HL-60 (cell line): ENCODE results near the gene ZNF76.
A peak's percentile ranks its signal among the peaks of the same experiment; 100 is the strongest.
"Not testable (repeated sequence)": the region's sequence is repeated elsewhere in the genome, so short reads cannot be mapped to it uniquely, and the experiment has no call there.

Experiments
- DNase-seq, 2 experiments: peaks; one replicate each; pipeline ENCODE4 v3.0.0-alpha.2; 2010 to 2020; ENCODE audit warnings: low read depth in 1 of 2, low spot score in 1 of 2
- H3K27ac ChIP-seq: fragments of 250-450 bp; sonication (Bioruptor Pico); replicated peaks from 2 replicates; pipeline ENCODE4 v1.5.1; 2020; ENCODE audit warnings: mild to moderate bottlenecking, moderate library complexity
- H3K27me3 ChIP-seq: fragments of 250-450 bp; sonication (Bioruptor Pico); 2 replicates; pipeline ENCODE4 v1.5.1; 2021; ENCODE audit warnings: mild to moderate bottlenecking, moderate library complexity; ENCODE audit not compliant: insufficient read depth, poor library complexity, severe bottlenecking
- H3K4me3 ChIP-seq: replicated peaks from 2 replicates; pipeline ENCODE4 v1.5.1; 2011; ENCODE audit warnings: mild to moderate bottlenecking, control low read depth, low read length; ENCODE audit not compliant: insufficient read depth
- GABPA ChIP-seq: IDR thresholded peaks from 2 replicates; pipeline ENCODE4 v1.6.1; 2012; ENCODE audit warnings: low read depth
- POLR2AphosphoS5 ChIP-seq: IDR thresholded peaks from 2 replicates; pipeline ENCODE4 v1.6.1; 2012; ENCODE audit warnings: low read depth
- SPI1 ChIP-seq: IDR thresholded peaks from 2 replicates; pipeline ENCODE4 v1.6.1; 2012; ENCODE audit warnings: low read depth, mild to moderate bottlenecking, borderline replicate concordance
- TF ChIP-seq, protein P1 (sequence below): IDR thresholded peaks from 2 replicates; pipeline ENCODE4 v1.6.1; 2012; ENCODE audit warnings: low read depth; ENCODE audit not compliant: insufficient replicate concordance
- TF ChIP-seq, protein P2 (sequence below): IDR thresholded peaks from one replicate; pipeline ENCODE4 v1.5.1; 2011; ENCODE audit warnings: low read length, control low read depth, inconsistent platforms; ENCODE audit not compliant: insufficient read depth

The ZNF76 gene

DNA sequence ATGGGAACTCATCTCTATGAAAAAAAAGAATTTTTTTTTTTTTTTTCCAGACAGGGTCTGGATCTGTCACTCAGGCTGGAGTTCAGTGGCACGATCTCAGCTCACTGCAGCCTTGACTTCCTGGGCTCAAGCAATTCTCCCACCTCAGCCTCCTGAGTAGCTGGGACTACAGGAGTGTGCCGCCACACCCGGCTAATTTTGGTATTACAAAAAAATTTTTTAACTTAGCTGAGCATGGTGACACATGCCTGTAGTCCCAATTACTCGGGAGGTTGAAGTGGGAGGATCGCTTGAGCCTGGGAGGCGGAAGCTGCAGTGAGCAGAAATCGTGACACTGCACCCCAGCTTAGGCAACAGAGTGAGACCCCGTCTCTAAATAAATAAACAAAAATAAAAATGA is 45.6 kb downstream of the ZNF76 start:
- TF ChIP-seq, protein P1, sequence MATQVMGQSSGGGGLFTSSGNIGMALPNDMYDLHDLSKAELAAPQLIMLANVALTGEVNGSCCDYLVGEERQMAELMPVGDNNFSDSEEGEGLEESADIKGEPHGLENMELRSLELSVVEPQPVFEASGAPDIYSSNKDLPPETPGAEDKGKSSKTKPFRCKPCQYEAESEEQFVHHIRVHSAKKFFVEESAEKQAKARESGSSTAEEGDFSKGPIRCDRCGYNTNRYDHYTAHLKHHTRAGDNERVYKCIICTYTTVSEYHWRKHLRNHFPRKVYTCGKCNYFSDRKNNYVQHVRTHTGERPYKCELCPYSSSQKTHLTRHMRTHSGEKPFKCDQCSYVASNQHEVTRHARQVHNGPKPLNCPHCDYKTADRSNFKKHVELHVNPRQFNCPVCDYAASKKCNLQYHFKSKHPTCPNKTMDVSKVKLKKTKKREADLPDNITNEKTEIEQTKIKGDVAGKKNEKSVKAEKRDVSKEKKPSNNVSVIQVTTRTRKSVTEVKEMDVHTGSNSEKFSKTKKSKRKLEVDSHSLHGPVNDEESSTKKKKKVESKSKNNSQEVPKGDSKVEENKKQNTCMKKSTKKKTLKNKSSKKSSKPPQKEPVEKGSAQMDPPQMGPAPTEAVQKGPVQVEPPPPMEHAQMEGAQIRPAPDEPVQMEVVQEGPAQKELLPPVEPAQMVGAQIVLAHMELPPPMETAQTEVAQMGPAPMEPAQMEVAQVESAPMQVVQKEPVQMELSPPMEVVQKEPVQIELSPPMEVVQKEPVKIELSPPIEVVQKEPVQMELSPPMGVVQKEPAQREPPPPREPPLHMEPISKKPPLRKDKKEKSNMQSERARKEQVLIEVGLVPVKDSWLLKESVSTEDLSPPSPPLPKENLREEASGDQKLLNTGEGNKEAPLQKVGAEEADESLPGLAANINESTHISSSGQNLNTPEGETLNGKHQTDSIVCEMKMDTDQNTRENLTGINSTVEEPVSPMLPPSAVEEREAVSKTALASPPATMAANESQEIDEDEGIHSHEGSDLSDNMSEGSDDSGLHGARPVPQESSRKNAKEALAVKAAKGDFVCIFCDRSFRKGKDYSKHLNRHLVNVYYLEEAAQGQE: no peak
- no peak for TF ChIP-seq POLR2AphosphoS5
- TF ChIP-seq GABPA: no peak
- TF ChIP-seq, protein P2, sequence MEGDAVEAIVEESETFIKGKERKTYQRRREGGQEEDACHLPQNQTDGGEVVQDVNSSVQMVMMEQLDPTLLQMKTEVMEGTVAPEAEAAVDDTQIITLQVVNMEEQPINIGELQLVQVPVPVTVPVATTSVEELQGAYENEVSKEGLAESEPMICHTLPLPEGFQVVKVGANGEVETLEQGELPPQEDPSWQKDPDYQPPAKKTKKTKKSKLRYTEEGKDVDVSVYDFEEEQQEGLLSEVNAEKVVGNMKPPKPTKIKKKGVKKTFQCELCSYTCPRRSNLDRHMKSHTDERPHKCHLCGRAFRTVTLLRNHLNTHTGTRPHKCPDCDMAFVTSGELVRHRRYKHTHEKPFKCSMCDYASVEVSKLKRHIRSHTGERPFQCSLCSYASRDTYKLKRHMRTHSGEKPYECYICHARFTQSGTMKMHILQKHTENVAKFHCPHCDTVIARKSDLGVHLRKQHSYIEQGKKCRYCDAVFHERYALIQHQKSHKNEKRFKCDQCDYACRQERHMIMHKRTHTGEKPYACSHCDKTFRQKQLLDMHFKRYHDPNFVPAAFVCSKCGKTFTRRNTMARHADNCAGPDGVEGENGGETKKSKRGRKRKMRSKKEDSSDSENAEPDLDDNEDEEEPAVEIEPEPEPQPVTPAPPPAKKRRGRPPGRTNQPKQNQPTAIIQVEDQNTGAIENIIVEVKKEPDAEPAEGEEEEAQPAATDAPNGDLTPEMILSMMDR: no peak
- TF ChIP-seq SPI1: no peak
- H3K27me3 ChIP-seq: no peaks in the 10 kb centered on the region
- H3K4me3 ChIP-seq: no peak overlapping the region
- no peak for DNase-seq
- H3K27ac ChIP-seq: no peak overlapping the region

DNA sequence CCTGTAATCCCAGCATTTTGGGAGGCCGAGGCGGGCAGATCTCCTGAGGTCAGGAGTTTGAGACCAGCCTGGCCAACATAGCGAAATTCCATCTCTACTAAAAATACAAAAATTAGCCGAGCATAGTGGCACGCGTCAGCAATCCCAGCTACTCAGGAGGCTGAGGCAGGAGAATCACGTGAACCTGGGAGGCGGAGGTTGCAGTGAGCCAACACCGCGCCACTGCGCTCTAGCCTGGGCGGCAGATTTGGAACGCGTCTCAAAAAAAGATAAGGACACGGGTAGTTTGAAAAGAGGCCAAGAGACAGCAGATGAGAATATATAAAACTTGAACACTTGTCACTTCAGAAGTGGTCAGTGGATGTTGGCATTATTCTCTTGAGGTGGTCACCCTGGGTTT is 47.6 kb downstream of the ZNF76 start:
- H3K4me3 ChIP-seq, H3K27ac ChIP-seq, DNase-seq, H3K27me3 ChIP-seq: not testable (repeated sequence)

DNA sequence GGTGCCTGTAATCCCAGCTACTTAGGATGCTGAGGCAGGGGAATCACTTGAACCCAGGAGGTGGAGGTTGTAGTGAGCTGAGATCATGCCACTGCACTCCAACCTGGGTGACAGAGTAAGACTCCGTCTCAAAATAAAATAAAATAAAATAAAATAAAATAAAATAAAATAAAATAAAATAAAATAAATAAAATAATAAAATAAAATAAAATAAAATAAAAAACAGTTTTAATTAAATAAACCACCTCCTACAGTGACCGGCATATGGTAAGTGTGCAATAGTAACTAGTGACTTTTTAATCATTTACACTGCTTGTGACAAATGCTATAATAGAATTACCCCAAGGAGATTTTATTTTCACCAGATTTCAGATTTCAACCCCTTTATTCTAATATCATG is 49.0 kb downstream of the ZNF76 start:
- not testable (repeated sequence) for H3K27me3 ChIP-seq, H3K27ac ChIP-seq, H3K4me3 ChIP-seq, DNase-seq

DNA sequence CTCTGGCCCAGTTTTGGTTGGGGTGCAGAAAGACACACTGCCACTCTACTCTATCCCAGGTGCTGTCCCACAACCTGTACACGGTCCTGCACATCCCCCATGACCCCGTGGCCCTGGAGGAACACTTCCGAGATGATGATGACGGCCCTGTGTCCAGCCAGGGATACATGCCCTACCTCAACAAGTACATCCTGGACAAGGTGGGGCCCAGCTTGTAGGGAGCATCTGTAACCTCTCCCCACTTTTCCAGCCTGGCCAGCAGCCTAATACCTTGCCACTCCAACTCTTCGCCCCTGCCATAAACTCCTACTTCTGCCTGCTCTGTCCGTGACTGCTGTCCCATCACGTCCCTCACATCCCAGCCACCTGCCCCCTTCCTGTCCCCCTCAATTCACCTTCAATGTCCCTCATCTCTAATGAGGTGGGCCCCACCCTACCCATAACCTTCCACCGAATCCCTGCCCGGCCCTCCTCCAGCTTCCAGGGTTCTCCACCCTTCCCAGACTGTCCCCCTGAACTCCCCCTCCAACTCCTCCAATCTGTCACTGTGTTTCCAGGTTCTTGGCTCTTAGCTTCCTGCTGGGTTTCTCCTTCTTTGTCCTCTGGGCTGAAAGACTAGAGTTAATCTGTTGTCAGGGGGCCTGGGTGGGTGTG is 50.2 kb downstream of the ZNF76 start:
- H3K4me3 ChIP-seq: no peak overlapping the region
- H3K27ac ChIP-seq: no peak overlapping the region
- TF ChIP-seq GABPA: no peak
- TF ChIP-seq, protein P1: no peak
- H3K27me3 ChIP-seq: no peaks in the 10 kb centered on the region
- no peak for DNase-seq

DNA sequence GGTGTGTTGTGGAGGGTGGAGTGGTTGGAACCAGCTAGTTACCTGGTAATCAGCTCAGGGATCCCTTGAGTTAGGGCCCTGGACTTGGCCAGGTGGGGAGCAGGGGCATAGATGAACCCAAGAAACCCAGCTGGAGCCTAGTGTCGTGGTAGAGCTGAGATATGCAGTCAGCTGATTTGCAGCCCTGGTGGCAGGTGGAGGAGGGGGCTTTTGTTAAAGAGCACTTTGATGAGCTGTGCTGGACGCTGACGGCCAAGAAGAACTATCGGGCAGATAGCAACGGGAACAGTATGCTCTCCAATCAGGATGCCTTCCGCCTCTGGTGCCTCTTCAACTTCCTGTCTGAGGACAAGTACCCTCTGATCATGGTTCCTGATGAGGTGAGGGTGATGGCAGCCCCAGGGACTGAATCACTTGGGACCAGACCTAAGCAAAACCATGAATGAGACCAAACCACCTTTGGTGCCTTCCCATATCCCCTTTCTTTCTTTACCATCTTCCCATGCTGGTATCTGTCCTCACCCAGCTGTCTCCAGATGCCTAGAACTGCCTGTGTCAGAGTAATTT is 50.8 kb downstream of the ZNF76 start:
- Histone ChIP-seq H3K4me3 (no peak overlapping the region), H3K27ac (peak overlapping the region; percentile 68), H3K27me3 (no peaks in the 10 kb centered on the region)
- DNase-seq: no peak
- TF ChIP-seq, protein P2: no peak
- TF ChIP-seq GABPA (no peak), SPI1 (no peak), POLR2AphosphoS5 (no peak)
- TF ChIP-seq, protein P1: no peak
